HG03025 (cell line): ENCODE data around the gene ZNF587.
"Not testable (repeated sequence)": the region's sequence is repeated elsewhere in the genome, so short reads cannot be mapped to it uniquely, and the experiment has no call there.

Experiments used
- ATAC-seq: cut with Tn5 transposase; IDR thresholded peaks from one replicate; pipeline ENCODE4 v1.9.1; 2021; ENCODE audit warnings: mild to moderate bottlenecking, moderate library complexity; ENCODE audit not compliant: unreplicated experiment, low FRiP score

Gene ZNF587

DNA sequence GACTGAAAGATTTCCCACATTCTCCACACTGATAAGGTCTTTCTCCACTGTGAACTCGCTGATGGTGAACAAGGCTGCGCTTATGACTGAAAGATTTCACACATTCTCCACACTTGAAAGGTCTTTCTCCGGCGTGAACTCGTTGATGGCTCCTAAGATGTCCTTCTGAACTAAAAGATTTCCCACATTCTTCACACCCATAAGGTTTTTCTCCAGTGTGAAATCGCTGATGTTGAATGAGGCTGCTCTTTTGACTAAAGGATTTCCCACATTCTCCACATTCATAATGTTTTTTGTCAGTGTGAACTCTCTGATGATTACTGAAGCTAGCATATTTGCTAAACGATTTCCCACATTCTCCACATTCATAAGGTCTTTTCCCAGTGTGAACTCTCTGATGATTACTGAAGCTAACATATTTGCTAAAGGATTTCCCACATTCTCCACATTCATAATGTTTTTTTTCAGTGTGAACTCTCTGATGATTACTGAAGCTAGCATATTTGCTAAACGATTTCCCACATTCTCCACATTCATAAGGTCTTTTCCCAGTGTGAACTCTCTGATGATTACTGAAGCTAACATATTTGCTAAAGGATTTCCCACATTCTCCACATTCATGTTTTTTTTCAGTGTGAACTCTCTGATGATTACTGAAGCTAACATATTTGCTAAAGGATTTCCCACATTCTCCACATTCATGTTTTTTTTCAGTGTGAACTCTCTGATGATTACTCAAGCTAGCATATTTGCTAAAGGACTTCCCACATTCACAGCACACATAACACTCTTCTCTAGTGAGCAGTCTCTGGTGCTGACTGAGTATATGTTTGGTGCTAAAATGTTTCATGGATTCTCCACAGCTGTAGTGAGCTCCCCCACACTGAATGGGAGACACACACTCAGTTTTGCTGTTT, 24.5 kb downstream of the ZNF587 start:
- ATAC-seq, result not testable (repeated sequence)

DNA sequence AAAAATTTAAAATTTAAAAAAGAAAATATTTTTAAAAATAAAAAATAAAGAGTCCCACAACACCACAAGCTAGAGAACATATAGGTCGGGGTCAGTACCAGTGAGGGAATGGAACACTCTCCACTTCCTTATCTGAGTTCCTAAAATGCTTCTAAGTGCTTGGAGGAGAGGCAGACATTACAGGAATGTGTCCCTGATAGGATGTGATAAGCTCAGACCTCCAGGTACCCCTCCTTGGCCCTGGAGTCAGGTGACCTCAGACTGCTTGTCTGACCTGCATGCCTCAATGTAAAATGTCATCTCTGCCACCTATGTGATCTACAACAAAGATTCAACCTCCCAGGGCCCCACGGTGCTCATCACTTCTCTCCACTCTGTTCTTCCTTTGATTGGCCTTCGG, 36.4 kb downstream of the ZNF587 start:
- no peak for ATAC-seq

- no peak for ATAC-seq
Observed at GRCh38 chr19:57887195-57887941, 37.7 kb downstream of the ZNF587 start.

GRCh38 chr19:57888107-57888559, 38.5 kb downstream of the ZNF587 start:
- no peak for ATAC-seq

DNA sequence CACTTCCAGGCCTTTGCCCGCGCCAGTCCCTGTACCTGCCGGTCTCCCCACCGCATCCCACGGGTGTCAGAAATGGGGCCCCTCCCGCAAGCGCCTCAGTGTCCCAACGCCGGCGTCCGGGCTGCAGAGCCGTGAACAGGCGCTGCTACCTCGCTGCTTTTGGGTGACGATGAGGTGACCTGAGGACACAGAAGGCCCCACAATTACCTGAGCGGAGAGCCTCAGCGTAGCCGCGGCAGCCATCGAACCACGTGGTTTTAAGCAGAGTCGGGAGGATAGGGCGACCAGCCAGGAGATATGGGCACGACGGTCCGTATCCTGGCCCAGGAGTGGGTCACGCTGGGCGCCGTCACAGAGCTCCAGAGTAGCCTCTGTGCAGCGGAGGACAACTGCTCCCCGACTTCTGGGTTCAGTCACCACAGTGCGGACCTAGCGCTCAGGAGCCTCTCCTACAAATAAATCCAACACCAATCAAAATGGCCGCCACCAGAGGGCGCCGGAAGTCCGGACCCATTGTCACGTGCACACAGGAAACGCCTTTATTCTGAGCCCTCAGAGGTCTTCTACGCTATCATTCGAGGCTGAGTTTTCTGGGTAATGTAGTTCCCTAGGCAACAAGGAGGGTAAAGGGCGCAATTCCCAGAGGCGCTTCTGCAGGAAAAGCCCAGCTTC, 39.0 kb downstream of the ZNF587 start, which contains the start of gene ZNF814:
Gene ZNF814 (minus strand): TSS at position 478 of the 672 bp plus-strand sequence. CDS start 235 bp downstream, at position 243.
- no peak for ATAC-seq

- not testable (repeated sequence) for ATAC-seq
Observed at GRCh38 chr19:57890706-57891105, 41.0 kb downstream of the ZNF587 start.

GRCh38 chr19:57900311-57900710, 50.7 kb downstream of the ZNF587 start:
- ATAC-seq, result no peak

DNA sequence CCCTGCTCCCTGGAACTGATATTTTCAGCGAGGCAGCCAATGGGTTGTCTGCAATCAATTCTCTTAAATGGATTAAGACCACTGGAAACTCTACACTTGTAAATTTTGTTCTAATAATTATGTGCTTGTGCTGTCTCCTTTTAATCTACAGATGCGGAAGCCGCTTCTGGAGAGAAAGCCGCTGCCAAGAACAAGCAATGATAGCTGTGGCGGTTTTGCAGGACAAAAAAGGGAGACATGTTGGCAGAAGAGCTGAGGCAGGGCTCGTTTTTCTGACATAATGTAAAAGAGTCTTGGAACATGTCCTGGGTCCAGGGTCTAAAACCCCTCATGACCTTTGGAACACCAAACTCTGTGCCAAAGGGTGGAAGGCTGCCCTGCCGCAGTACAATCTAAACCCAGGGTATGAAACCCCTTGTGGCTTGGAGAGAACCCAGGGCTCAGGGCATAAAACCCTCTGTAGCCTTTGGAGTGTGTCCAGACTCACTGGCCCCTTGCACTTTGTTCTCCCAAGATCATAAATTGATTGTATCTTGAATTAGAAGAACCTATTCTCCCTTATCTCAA, 54.0 kb downstream of the ZNF587 start:
- no peak for ATAC-seq

- ATAC-seq, result no peak
Observed at GRCh38 chr19:57905258-57905657, 55.6 kb downstream of the ZNF587 start.

DNA sequence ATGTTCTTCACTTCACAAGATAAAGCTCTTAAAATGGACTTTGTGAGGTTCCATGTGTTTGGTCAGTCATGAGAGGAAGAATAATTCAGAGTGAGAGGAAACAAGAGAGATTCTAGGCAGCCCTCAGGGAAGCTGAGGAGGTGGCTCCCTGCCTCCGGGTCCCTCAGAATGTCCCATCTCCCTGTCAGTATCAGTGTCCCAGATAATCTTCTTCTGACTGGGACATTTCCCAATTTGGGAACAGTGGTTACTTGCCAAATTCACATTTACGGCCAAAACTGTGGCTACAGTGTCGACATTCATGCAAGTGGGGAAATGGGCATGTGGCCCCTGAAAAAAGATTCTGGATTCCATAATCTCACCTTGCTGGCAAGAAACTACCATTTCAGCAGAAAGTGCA, 57.7 kb downstream of the ZNF587 start:
- no peak for ATAC-seq

DNA sequence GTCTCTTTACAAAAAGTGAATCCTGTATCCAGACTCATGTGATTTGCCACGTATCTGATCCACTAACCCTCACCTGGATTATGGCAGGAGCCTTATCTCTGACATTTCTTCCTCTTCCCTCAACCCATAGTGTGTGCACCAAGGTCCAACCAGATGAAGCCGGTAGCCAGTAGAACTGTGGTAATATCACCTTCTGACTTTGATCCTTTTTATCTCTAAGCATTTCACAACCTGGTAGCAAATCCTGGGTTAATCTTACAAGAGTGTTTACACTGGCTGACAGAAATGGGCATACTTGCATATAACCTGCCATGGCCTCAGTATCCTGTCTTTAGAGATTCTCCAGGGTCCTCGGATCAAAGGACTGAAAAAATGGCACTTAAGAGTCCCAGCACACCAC, 64.9 kb downstream of the ZNF587 start:
- no peak for ATAC-seq
